Natural killer cell (primary cell): ENCODE results near the gene TMC5. TPM values are rescaled to one million over a fixed set of nuclear protein-coding genes. Genes with fewer than 3 reads are reported as not detected.

Source experiments
- ATAC-seq, 3 donors: fragments of 150-1000 bp in 2 of 3; fragments of 200-7000 bp in 1 of 3; cut with Tn5 transposase; 1 replicate in 1 of 3; 2 replicates in 2 of 3; pipeline ENCODE4 v1.10.0; 2021; ENCODE audit warnings: mild to moderate bottlenecking in 2 of 3, moderate library complexity in 2 of 3
- DNase-seq, 2 donors: peaks; one replicate each; pipeline versions ENCODE4 v3.0.0 to v3.0.0-alpha.2; 2013 to 2021; ENCODE audit warnings: mixed read lengths in 1 of 2
- H3K27ac ChIP-seq: one replicate; pipeline ENCODE4 v1.5.1; 2013; ENCODE audit warnings: mild to moderate bottlenecking, low read length
- H3K27me3 ChIP-seq: one replicate; pipeline ENCODE4 v1.6.1; 2013; ENCODE audit warnings: low read length; ENCODE audit not compliant: control insufficient read depth, insufficient read depth
- H3K36me3 ChIP-seq: one replicate; pipeline ENCODE4 v1.6.1; 2013; ENCODE audit warnings: low read length; ENCODE audit not compliant: control insufficient read depth, insufficient read depth
- H3K4me1 ChIP-seq: one replicate; pipeline ENCODE4 v1.6.1; 2013; ENCODE audit warnings: low read length; ENCODE audit not compliant: control insufficient read depth, insufficient read depth
- H3K4me3 ChIP-seq: one replicate; pipeline ENCODE4 v1.5.1; 2013; ENCODE audit warnings: low read length
- H3K9me3 ChIP-seq: one replicate; pipeline ENCODE4 v1.6.1; 2013; ENCODE audit warnings: low read length; ENCODE audit not compliant: control insufficient read depth, insufficient read depth
- H3K27ac Mint-ChIP-seq, 2 donors: one replicate each; pipeline ENCODE4 v1.8.0; 2022; ENCODE audit warnings: mild to moderate bottlenecking in 2 of 2, mixed read lengths in 2 of 2, moderate library complexity in 1 of 2
- H3K27me3 Mint-ChIP-seq, 2 donors: one replicate each; pipeline ENCODE4 v1.8.0; 2022; ENCODE audit warnings: low read depth in 2 of 2, mixed read lengths in 2 of 2
- H3K36me3 Mint-ChIP-seq: one replicate; pipeline ENCODE4 v1.8.0; 2022; ENCODE audit warnings: mixed read lengths
- H3K4me1 Mint-ChIP-seq, 2 donors: one replicate each; pipeline ENCODE4 v1.8.0; 2022; ENCODE audit warnings: mixed read lengths in 2 of 2
- H3K4me3 Mint-ChIP-seq: one replicate; pipeline ENCODE4 v1.8.0; 2022; ENCODE audit warnings: mild to moderate bottlenecking, moderate library complexity, mixed read lengths
- H3K9me3 Mint-ChIP-seq, 2 donors: one replicate each; pipeline ENCODE4 v1.8.0; 2022; ENCODE audit warnings: mixed read lengths in 2 of 2
- WGBS: methylation state at CpG from one replicate; pipeline ENCODE4 v1.1.7; 2013; ENCODE audit warnings: missing lambda C conversion rate; ENCODE audit not compliant: insufficient coverage; 5-methylcytosine and 5-hydroxymethylcytosine counted together
- intact Hi-C: fragments of 100-400 bp; cut with micrococcal nuclease; formaldehyde crosslinking; loops from one replicate; pipeline ENCODE4 v1.14.2; 2022
- total RNA-seq, 4 donors: library from RNA; stranded (reverse); fragments of 120-200 nt in 1 of 4; gene quantifications; one replicate each; pipeline versions ENCODE4 v1.2.3 to v1.2.4, GENCODE V29; 2013 to 2022
- TF ChIP-seq, protein P1 (sequence below): fragments of 200-600 bp; IDR thresholded peaks from one replicate; pipeline ENCODE4 v1.8.0; 2022; ENCODE audit warnings: antibody characterized with exemption

Gene TMC5
- total RNA-seq, 3 donors from 2014 or later (not counting 1 experiment from before 2014, with no cell fraction given), result not detected

DNA sequence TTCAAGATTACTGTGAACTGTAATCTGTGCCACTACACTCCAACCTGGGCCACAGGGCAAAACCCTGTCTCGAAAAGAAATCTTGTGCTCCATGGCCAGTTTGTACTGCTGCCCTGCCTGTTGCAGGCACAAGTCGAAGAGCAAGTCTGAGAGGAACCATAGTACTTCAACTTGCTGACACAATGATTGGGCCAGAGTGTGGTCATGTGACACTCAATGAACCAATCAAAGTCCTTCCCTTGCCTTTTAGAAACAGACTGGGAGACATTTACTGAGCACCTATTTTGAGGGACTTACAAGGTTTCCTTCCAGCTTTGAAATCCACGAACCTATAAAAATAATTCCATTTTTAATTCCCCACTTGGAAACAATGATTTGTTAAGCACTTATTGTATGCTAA lies 39.8 kb upstream of the TMC5 start:
- Histone ChIP-seq H3K27ac (no peak overlapping the region), H3K4me3 (no peak overlapping the region), H3K27me3 (no peaks in the 10 kb centered on the region), H3K36me3 (no peaks in the 10 kb centered on the region), H3K4me1 (peaks cover 34% of the 10 kb centered on the region), H3K9me3 (no peaks in the 10 kb centered on the region)
- DNase-seq (no peak), ATAC-seq (no peak)
- H3K4me1 Mint-ChIP-seq, result peaks cover 0 to 4% of the 10 kb centered on the region in 2 donors
- TF ChIP-seq, protein P1, sequence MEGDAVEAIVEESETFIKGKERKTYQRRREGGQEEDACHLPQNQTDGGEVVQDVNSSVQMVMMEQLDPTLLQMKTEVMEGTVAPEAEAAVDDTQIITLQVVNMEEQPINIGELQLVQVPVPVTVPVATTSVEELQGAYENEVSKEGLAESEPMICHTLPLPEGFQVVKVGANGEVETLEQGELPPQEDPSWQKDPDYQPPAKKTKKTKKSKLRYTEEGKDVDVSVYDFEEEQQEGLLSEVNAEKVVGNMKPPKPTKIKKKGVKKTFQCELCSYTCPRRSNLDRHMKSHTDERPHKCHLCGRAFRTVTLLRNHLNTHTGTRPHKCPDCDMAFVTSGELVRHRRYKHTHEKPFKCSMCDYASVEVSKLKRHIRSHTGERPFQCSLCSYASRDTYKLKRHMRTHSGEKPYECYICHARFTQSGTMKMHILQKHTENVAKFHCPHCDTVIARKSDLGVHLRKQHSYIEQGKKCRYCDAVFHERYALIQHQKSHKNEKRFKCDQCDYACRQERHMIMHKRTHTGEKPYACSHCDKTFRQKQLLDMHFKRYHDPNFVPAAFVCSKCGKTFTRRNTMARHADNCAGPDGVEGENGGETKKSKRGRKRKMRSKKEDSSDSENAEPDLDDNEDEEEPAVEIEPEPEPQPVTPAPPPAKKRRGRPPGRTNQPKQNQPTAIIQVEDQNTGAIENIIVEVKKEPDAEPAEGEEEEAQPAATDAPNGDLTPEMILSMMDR, result no peak
- no peak overlapping the region for H3K27ac Mint-ChIP-seq
- no peak overlapping the region for H3K4me3 Mint-ChIP-seq
- peaks cover 10 to 20% of the 10 kb centered on the region in 2 donors for H3K27me3 Mint-ChIP-seq
- no peaks in the 10 kb centered on the region for H3K36me3 Mint-ChIP-seq
- intact Hi-C loops, result no loop called here
- 79% methylated on average over 3 of the region's 3 CpGs for WGBS
- no peaks in the 10 kb centered on the region for H3K9me3 Mint-ChIP-seq

DNA sequence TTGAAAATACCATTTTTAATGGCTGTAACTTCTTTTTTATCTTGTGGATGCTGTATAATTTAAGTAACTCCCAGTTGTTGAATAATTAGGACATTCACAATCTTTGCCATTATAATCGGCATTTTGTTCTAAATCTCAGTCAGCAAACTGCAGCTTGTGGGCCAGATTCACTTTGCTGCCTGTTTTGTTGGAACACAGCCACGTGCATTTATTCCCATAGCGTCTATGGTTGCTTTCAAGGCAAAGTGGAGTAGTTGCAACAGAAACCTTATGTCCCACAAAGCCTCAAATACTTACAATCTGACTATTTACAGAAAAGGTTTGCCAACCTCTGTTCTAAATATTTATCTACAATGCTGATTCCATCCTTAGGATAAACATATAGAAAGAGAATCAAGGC lies 39.2 kb upstream of the TMC5 start:
- peaks cover 0 to 11% of the 10 kb centered on the region in 2 donors for H3K4me1 Mint-ChIP-seq
- intact Hi-C loops, result no loop called here
- H3K27ac Mint-ChIP-seq, result no peak overlapping the region
- WGBS, result 70% methylated on average over 3 of the region's 3 CpGs
- DNase-seq (no peak), ATAC-seq (no peak)
- peaks cover 13 to 22% of the 10 kb centered on the region in 2 donors for H3K27me3 Mint-ChIP-seq
- Histone ChIP-seq H3K36me3 (no peaks in the 10 kb centered on the region), H3K9me3 (no peaks in the 10 kb centered on the region), H3K4me1 (peaks cover 40% of the 10 kb centered on the region), H3K27ac (no peak overlapping the region), H3K4me3 (no peak overlapping the region), H3K27me3 (no peaks in the 10 kb centered on the region)
- no peaks in the 10 kb centered on the region for H3K9me3 Mint-ChIP-seq
- TF ChIP-seq, protein P1, result no peak
- H3K4me3 Mint-ChIP-seq, result no peak overlapping the region
- no peaks in the 10 kb centered on the region for H3K36me3 Mint-ChIP-seq

DNA sequence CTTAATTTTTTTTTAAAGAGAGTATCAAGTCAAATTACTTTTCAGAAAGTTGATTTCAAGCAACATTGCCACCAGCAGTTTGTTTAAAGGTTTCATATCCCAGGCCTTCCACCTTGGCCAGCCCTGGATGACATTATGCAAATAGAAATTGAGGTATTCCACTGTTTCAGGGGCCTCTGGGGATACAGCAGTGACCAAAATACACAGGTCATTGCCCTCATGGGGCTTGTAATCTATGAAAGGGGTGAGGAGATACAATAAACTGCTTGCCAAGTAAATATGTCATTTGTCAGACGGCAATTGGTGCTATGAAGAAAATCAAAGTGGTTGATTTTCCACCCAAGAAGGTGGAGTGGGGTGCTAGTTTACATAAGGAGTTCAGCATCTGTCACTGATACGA lies 37.8 kb upstream of the TMC5 start:
- intact Hi-C loops, result no loop called here
- no peaks in the 10 kb centered on the region for H3K27me3 ChIP-seq
- Mint-ChIP-seq H3K4me1 (peaks cover 0 to 12% of the 10 kb centered on the region in 2 donors), H3K27me3 (peaks cover 18 to 30% of the 10 kb centered on the region in 2 donors), H3K4me3 (no peak overlapping the region), H3K27ac (no peak overlapping the region), H3K9me3 (no peaks in the 10 kb centered on the region), H3K36me3 (no peaks in the 10 kb centered on the region)
- H3K27ac ChIP-seq, result no peak overlapping the region
- no peak overlapping the region for H3K4me3 ChIP-seq
- H3K4me1 ChIP-seq, result peaks cover 48% of the 10 kb centered on the region
- ATAC-seq (no peak), DNase-seq (no peak)
- TF ChIP-seq, protein P1, result no peak
- WGBS, result 30% methylated on average over 2 of the region's 2 CpGs
- H3K9me3 ChIP-seq, result no peaks in the 10 kb centered on the region
- H3K36me3 ChIP-seq, result no peaks in the 10 kb centered on the region

DNA sequence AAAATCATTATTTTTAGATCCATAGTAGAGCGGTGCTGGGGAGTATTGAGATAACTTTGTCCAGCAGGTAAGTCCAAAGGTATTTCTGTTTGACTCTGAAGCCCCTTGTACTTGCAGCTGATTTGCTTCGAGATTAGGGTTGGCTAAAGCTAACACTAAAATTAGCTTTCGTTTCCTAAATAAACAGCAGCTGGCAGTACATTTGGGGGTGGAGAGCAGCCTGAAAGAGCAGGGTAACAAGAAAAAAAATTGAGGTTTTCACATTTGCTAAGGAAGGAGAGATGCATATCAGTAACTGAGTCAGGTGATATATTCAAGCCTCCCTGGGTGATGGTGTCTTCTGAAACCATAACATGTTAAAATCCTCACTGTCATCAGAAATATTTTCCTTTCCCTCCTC lies 37.4 kb upstream of the TMC5 start:
- no peak overlapping the region for H3K4me3 Mint-ChIP-seq
- ATAC-seq (no peak), DNase-seq (peak in 1 of 2 donors; percentile 3)
- TF ChIP-seq, protein P1, result no peak
- no peaks in the 10 kb centered on the region for H3K9me3 ChIP-seq
- peaks cover 0 to 12% of the 10 kb centered on the region in 2 donors for H3K4me1 Mint-ChIP-seq
- peaks cover 48% of the 10 kb centered on the region for H3K4me1 ChIP-seq
- no peaks in the 10 kb centered on the region for H3K36me3 ChIP-seq
- H3K36me3 Mint-ChIP-seq, result no peaks in the 10 kb centered on the region
- H3K9me3 Mint-ChIP-seq, result no peaks in the 10 kb centered on the region
- H3K27ac ChIP-seq, result no peak overlapping the region
- intact Hi-C loops, result no loop called here
- H3K27ac Mint-ChIP-seq, result no peak overlapping the region
- H3K4me3 ChIP-seq, result no peak overlapping the region
- WGBS, result 9% methylated on average over 3 of the region's 3 CpGs
- H3K27me3 Mint-ChIP-seq, result peaks cover 20 to 35% of the 10 kb centered on the region in 2 donors
- no peaks in the 10 kb centered on the region for H3K27me3 ChIP-seq
